BE2C (cell line): Measurements from ENCODE around the gene CILP.
"Not testable (repeated sequence)": the region's sequence is repeated elsewhere in the genome, so short reads cannot be mapped to it uniquely, and the experiment has no call there.

Experiments
- DNase-seq: peaks from one replicate; pipeline ENCODE4 v3.0.0-alpha.2; 2020
- H3K27me3 ChIP-seq: fragments of 250-450 bp; sonication (Bioruptor Pico); 2 replicates; pipeline ENCODE4 v1.5.1; 2020; ENCODE audit warnings: mild to moderate bottlenecking
- H3K36me3 ChIP-seq: fragments of 250-450 bp; sonication (Bioruptor Pico); 2 replicates; pipeline ENCODE4 v1.5.1; 2020; ENCODE audit warnings: mild to moderate bottlenecking
- H3K4me1 ChIP-seq: fragments of 250-450 bp; sonication (Bioruptor Pico); 2 replicates; pipeline ENCODE4 v1.5.1; 2020
- H3K4me3 ChIP-seq: 2 replicates; pipeline ENCODE4 v1.5.1; 2011; ENCODE audit warnings: low read depth, low read length
- H3K9me3 ChIP-seq: fragments of 250-450 bp; sonication (Bioruptor Pico); 2 replicates; pipeline ENCODE4 v1.5.1; 2020
- TF ChIP-seq, protein P1 (sequence below): IDR thresholded peaks from 2 replicates; pipeline ENCODE4 v1.5.1; 2012; ENCODE audit warnings: mild to moderate bottlenecking, low read depth, low read length

Gene CILP

GRCh38 chr15:65183865-65184159, 27.5 kb downstream of the CILP start:
- H3K36me3 ChIP-seq, result peaks cover 15% of the 10 kb centered on the region
- peak overlapping the region; percentile 96 for H3K4me3 ChIP-seq
- DNase-seq, result no peak
- TF ChIP-seq, protein P1, sequence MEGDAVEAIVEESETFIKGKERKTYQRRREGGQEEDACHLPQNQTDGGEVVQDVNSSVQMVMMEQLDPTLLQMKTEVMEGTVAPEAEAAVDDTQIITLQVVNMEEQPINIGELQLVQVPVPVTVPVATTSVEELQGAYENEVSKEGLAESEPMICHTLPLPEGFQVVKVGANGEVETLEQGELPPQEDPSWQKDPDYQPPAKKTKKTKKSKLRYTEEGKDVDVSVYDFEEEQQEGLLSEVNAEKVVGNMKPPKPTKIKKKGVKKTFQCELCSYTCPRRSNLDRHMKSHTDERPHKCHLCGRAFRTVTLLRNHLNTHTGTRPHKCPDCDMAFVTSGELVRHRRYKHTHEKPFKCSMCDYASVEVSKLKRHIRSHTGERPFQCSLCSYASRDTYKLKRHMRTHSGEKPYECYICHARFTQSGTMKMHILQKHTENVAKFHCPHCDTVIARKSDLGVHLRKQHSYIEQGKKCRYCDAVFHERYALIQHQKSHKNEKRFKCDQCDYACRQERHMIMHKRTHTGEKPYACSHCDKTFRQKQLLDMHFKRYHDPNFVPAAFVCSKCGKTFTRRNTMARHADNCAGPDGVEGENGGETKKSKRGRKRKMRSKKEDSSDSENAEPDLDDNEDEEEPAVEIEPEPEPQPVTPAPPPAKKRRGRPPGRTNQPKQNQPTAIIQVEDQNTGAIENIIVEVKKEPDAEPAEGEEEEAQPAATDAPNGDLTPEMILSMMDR, result no peak
- no peaks in the 10 kb centered on the region for H3K9me3 ChIP-seq
- H3K4me1 ChIP-seq, result no peaks in the 10 kb centered on the region; the same call in 1 of the 2 replicates
- H3K27me3 ChIP-seq, result no peaks in the 10 kb centered on the region

- no peaks in the 10 kb centered on the region for H3K9me3 ChIP-seq
- H3K4me3 ChIP-seq, result no peak overlapping the region
- DNase-seq, result no peak
- H3K27me3 ChIP-seq, result no peaks in the 10 kb centered on the region
- TF ChIP-seq, protein P1, result no peak
- H3K36me3 ChIP-seq, result peaks cover 27% of the 10 kb centered on the region
- H3K4me1 ChIP-seq, result no peaks in the 10 kb centered on the region; the same call in 1 of the 2 replicates
Observed at GRCh38 chr15:65182538-65182937, 28.7 kb downstream of the CILP start.

DNA sequence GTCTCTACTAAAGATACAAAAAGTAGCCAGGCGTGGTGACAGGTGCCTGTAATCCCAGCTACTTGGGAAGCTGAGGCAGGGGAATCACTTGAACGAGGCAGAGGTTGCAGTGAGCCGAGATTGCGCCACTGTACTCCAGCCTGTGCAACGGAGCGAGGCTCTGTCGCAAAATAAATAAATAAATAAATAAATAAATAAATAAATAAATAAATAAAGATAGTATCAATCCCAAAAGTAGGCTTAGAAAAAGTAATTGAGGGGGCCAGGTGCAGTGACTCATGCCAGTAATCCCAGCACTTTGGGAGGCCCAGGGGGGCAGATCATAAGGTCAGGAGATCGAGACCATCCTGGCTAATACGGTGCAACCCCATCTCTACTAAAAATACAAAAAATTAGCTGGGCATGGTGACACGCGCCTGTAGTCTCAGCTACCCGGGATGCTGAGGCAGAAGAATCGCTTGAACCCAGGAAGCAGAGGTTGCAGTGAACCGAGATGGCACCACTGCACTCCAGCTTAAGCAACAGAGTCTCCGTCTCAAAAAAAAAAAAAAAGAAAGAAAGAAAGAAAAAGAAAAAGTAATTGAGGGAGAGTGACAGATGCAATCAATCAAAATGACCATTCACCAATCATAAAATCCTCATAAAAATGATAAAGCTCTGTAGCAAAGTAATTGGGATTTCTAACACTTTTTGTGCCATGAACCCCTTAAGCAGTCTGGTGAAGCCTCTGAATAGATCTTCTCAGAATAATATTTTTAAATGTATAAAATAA, 29.5 kb downstream of the CILP start:
- not testable (repeated sequence) for H3K9me3 ChIP-seq, H3K4me3 ChIP-seq, H3K4me1 ChIP-seq, H3K27me3 ChIP-seq, DNase-seq
- peaks cover 33% of the 10 kb centered on the region for H3K36me3 ChIP-seq

GRCh38 chr15:65180167-65180566, 31.1 kb downstream of the CILP start:
- Histone ChIP-seq H3K4me1 (no peaks in the 10 kb centered on the region; the same call in 1 of the 2 replicates), H3K4me3 (no peak overlapping the region), H3K9me3 (no peaks in the 10 kb centered on the region), H3K27me3 (no peaks in the 10 kb centered on the region), H3K36me3 (peaks cover 44% of the 10 kb centered on the region)
- DNase-seq, result no peak
- TF ChIP-seq, protein P1, result no peak

GRCh38 chr15:65177901-65178300, 33.4 kb downstream of the CILP start:
- no peaks in the 10 kb centered on the region for H3K27me3 ChIP-seq
- DNase-seq, result no peak
- no peaks in the 10 kb centered on the region for H3K4me1 ChIP-seq
- H3K36me3 ChIP-seq, result peaks cover 58% of the 10 kb centered on the region
- H3K4me3 ChIP-seq, result no peak overlapping the region
- no peaks in the 10 kb centered on the region for H3K9me3 ChIP-seq
- TF ChIP-seq, protein P1, result no peak

- DNase-seq, result no peak
- TF ChIP-seq, protein P1, result no peak
- Histone ChIP-seq H3K36me3 (peaks cover 68% of the 10 kb centered on the region), H3K9me3 (no peaks in the 10 kb centered on the region), H3K4me3 (no peak overlapping the region), H3K4me1 (no peaks in the 10 kb centered on the region), H3K27me3 (no peaks in the 10 kb centered on the region)
Observed at GRCh38 chr15:65176056-65176455, 35.2 kb downstream of the CILP start.
